Measurements from ENCODE around the gene ZNF654. TPM values are rescaled to one million over a fixed set of nuclear protein-coding genes. Genes with fewer than 3 reads are reported as not detected.

ZNF654 gene
- total and polyA plus RNA-seq, 2 experiments from 2014 or later, result 6.3 to 16.2 TPM

GRCh38 chr3:88075497-88075896, 16.4 kb downstream of the ZNF654 start:
- Histone ChIP-seq H3K9me2 (replicated peaks; ENCODE audit: insufficient read depth) (no peaks in the 10 kb centered on the region), H3K9me3 (ENCODE audit: low read depth) (no peaks in the 10 kb centered on the region), H3K36me3 (replicated peaks; ENCODE audit: insufficient read depth, low read depth) (no peaks in the 10 kb centered on the region), H3K4me3 (no peak overlapping the region), H3K4me1 (ENCODE audit: insufficient read depth) (peaks cover 7% of the 10 kb centered on the region), H3K79me2 (peaks cover 87% of the 10 kb centered on the region), H3K4me2 (no peak overlapping the region), H3K27me3 (no peaks in the 10 kb centered on the region), H3K27ac (no peak overlapping the region), H2AFZ (no peak overlapping the region), H4K20me1 (ENCODE audit: insufficient read depth, poor library complexity, severe bottlenecking) (peaks cover 16% of the 10 kb centered on the region)
- DNase-seq (ENCODE audit: low spot score), result no peak
- no peak for TF ChIP-seq EZH2phosphoT487 (IDR thresholded peaks at IDR 0.05; ENCODE audit: low read depth, severe bottlenecking, unreplicated experiment)
- no peak for TF ChIP-seq CTCF (IDR thresholded peaks at IDR 0.05; ENCODE audit: poor library complexity)
- no peak for TF ChIP-seq EZH2 (IDR thresholded peaks at IDR 0.05; ENCODE audit: borderline replicate concordance)
- WGBS (ENCODE audit: low lambda C conversion rate, missing lambda C conversion rate), result 62% methylated on average over 2 of the region's 2 CpGs

GRCh38 chr3:88076712-88077111, 17.7 kb downstream of the ZNF654 start:
- no peaks in the 10 kb centered on the region for H3K27me3 ChIP-seq
- H3K4me3 ChIP-seq, result no peak overlapping the region
- peaks cover 16% of the 10 kb centered on the region for H4K20me1 ChIP-seq (ENCODE audit: insufficient read depth, poor library complexity, severe bottlenecking)
- H3K36me3 ChIP-seq (replicated peaks; ENCODE audit: insufficient read depth, low read depth), result no peaks in the 10 kb centered on the region
- H3K4me1 ChIP-seq (ENCODE audit: insufficient read depth), result peaks cover 7% of the 10 kb centered on the region
- H3K9me3 ChIP-seq (ENCODE audit: low read depth), result peaks cover 4% of the 10 kb centered on the region
- 97% methylated on average over 1 of the region's 1 CpG for WGBS (ENCODE audit: low lambda C conversion rate, missing lambda C conversion rate)
- DNase-seq (ENCODE audit: low spot score), result no peak
- no peak overlapping the region for H3K4me2 ChIP-seq
- peaks cover 91% of the 10 kb centered on the region for H3K79me2 ChIP-seq
- H2AFZ ChIP-seq, result no peak overlapping the region
- H3K27ac ChIP-seq, result no peak overlapping the region
- H3K9me2 ChIP-seq (replicated peaks; ENCODE audit: insufficient read depth), result no peaks in the 10 kb centered on the region
- no peak for TF ChIP-seq CTCF (IDR thresholded peaks at IDR 0.05; ENCODE audit: poor library complexity)
- TF ChIP-seq EZH2 (IDR thresholded peaks at IDR 0.05; ENCODE audit: borderline replicate concordance), result no peak

GRCh38 chr3:88078932-88079331, 19.9 kb downstream of the ZNF654 start:
- Histone ChIP-seq H3K4me1 (ENCODE audit: insufficient read depth) (peaks cover 7% of the 10 kb centered on the region), H3K9me3 (ENCODE audit: low read depth) (peaks cover 4% of the 10 kb centered on the region), H3K36me3 (replicated peaks; ENCODE audit: insufficient read depth, low read depth) (no peaks in the 10 kb centered on the region), H3K9me2 (replicated peaks; ENCODE audit: insufficient read depth) (no peaks in the 10 kb centered on the region), H3K79me2 (peaks cover 90% of the 10 kb centered on the region), H3K27ac (no peak overlapping the region), H3K4me3 (no peak overlapping the region), H4K20me1 (ENCODE audit: insufficient read depth, poor library complexity, severe bottlenecking) (peaks cover 16% of the 10 kb centered on the region), H2AFZ (no peak overlapping the region), H3K27me3 (no peaks in the 10 kb centered on the region), H3K4me2 (no peak overlapping the region)
- no peak for DNase-seq (ENCODE audit: low spot score)
- 92% methylated on average over 3 of the region's 3 CpGs for WGBS (ENCODE audit: low lambda C conversion rate, missing lambda C conversion rate)
- TF ChIP-seq CTCF (IDR thresholded peaks at IDR 0.05; ENCODE audit: poor library complexity) (no peak), EZH2 (IDR thresholded peaks at IDR 0.05; ENCODE audit: borderline replicate concordance) (no peak), EZH2phosphoT487 (IDR thresholded peaks at IDR 0.05; ENCODE audit: low read depth, severe bottlenecking, unreplicated experiment) (no peak)

DNA sequence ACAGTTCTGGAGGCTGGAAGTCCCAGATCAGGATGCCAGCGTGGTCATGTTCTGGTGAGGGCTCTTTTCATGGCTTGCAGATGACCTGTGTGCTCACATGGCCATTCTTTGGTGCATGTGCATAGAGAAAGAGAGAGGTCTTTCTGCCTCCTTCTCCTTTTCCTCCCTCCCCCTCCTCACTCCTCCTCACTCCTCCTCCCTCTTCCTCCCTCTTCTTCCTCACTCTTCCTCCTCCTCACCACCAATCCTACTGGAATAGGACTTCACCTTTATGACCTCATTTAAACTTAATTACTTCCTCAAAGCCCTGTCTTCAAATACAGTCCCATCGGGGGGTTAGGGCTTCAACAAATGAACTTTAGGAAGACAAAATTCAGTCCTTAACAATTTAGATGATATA, 23.8 kb downstream of the ZNF654 start:
- WGBS (ENCODE audit: low lambda C conversion rate, missing lambda C conversion rate), result 79% methylated on average over 2 of the region's 2 CpGs
- Histone ChIP-seq H3K9me3 (ENCODE audit: low read depth) (peaks cover 4% of the 10 kb centered on the region), H3K4me1 (ENCODE audit: insufficient read depth) (no peaks in the 10 kb centered on the region), H3K27me3 (no peaks in the 10 kb centered on the region), H3K9me2 (replicated peaks; ENCODE audit: insufficient read depth) (no peaks in the 10 kb centered on the region), H2AFZ (no peak overlapping the region), H3K4me2 (no peak overlapping the region), H3K4me3 (no peak overlapping the region), H4K20me1 (ENCODE audit: insufficient read depth, poor library complexity, severe bottlenecking) (peaks cover 8% of the 10 kb centered on the region), H3K27ac (no peak overlapping the region), H3K36me3 (replicated peaks; ENCODE audit: insufficient read depth, low read depth) (no peaks in the 10 kb centered on the region), H3K79me2 (peaks cover 73% of the 10 kb centered on the region)
- TF ChIP-seq EZH2 (IDR thresholded peaks at IDR 0.05; ENCODE audit: borderline replicate concordance) (no peak), CTCF (IDR thresholded peaks at IDR 0.05; ENCODE audit: poor library complexity) (no peak), EZH2phosphoT487 (IDR thresholded peaks at IDR 0.05; ENCODE audit: low read depth, severe bottlenecking, unreplicated experiment) (no peak)
- no peak for DNase-seq (ENCODE audit: low spot score)
